Activated CD4-positive, alpha-beta memory T cell treated with anti-CD3 and anti-CD28 coated beads, Interleukin-2, amount 10 ng/mL, durations not matched to agents 7 days and 5 days (primary cell): Measurements from ENCODE around the gene MYL3. TPM values are rescaled to one million over a fixed set of nuclear protein-coding genes. Genes with fewer than 3 reads are reported as not detected.
"Not testable (repeated sequence)": the region's sequence is repeated elsewhere in the genome, so short reads cannot be mapped to it uniquely, and the experiment has no call there.

Experiments used
- CTCF ChIA-PET: fragments of 350-600 bp; sonication (Branson Sonifier 250); formaldehyde crosslinking; loops from one replicate; lab custom pipeline; 2021; ENCODE audit warnings: antibody characterized with exemption, inconsistent platforms; lab: Charles Lee
- POLR2A ChIA-PET: fragments of 350-600 bp; sonication (Branson Sonifier 250); formaldehyde crosslinking; loops from one replicate; lab custom pipeline; 2021; ENCODE audit warnings: antibody characterized with exemption; lab: Charles Lee
- DNase-seq: peaks from one replicate; pipeline ENCODE4 v3.0.0-alpha.2; 2020
- H3K27ac Mint-ChIP-seq: one replicate; pipeline ENCODE4 v1.8.0; 2021; ENCODE audit warnings: mild to moderate bottlenecking, mixed read lengths
- H3K27me3 Mint-ChIP-seq: one replicate; pipeline ENCODE4 v1.8.0; 2021; ENCODE audit warnings: mixed read lengths
- H3K36me3 Mint-ChIP-seq: one replicate; pipeline ENCODE4 v1.8.0; 2021; ENCODE audit warnings: low read depth, mixed read lengths
- H3K4me1 Mint-ChIP-seq: one replicate; pipeline ENCODE4 v1.8.0; 2021; ENCODE audit warnings: mixed read lengths
- H3K4me3 Mint-ChIP-seq: one replicate; pipeline ENCODE4 v1.8.0; 2021; ENCODE audit warnings: mild to moderate bottlenecking, mixed read lengths
- H3K9me3 Mint-ChIP-seq: one replicate; pipeline ENCODE4 v1.8.0; 2021; ENCODE audit warnings: mixed read lengths
- total RNA-seq, 2 experiments: library from RNA; stranded (reverse); gene quantifications; one replicate each; pipeline ENCODE4 v1.2.3, GENCODE V29; 2021

The MYL3 gene
- not detected for total RNA-seq

GRCh38 chr3:46863261-46863782, at the start of gene MYL3:
TSS of gene MYL3 (minus strand) at chr3:46863444. CDS start at chr3:46863390, 54 bp downstream.
- no peak for DNase-seq
- CTCF ChIA-PET: interaction anchor here (0.5 to 1.1 kb wide), 3 partner anchors 46 to 652 kb away, joined by 3 read pairs; no protein-coding TSS in a partner anchor
- H3K36me3 Mint-ChIP-seq: no peaks in the 10 kb centered on the region
- H3K4me1 Mint-ChIP-seq: no peaks in the 10 kb centered on the region
- no peak within 1 kb of the TSS for H3K4me3 Mint-ChIP-seq
- no peak within 1 kb of the TSS for H3K27ac Mint-ChIP-seq
- H3K27me3 Mint-ChIP-seq: no peaks in the 10 kb centered on the region
- POLR2A ChIA-PET: no interaction called here
- no peaks in the 10 kb centered on the region for H3K9me3 Mint-ChIP-seq

GRCh38 chr3:46912986-46913385, 49.7 kb upstream of the MYL3 start:
- Mint-ChIP-seq H3K27me3 (no peaks in the 10 kb centered on the region), H3K9me3 (no peaks in the 10 kb centered on the region), H3K4me1 (peaks cover 30% of the 10 kb centered on the region), H3K4me3 (no peak overlapping the region), H3K27ac (no peak overlapping the region), H3K36me3 (peaks cover 19% of the 10 kb centered on the region)
- no peak for DNase-seq
- ChIA-PET CTCF (interaction anchor here (1.0 to 1.2 kb wide), 3 partner anchors 11 to 411 kb away, joined by 3 to 5 read pairs (median 3); no protein-coding TSS in a partner anchor), POLR2A (interaction anchor here (1.1 to 1.5 kb wide), 2 partner anchors 15 to 94 kb away, joined by 4 to 5 read pairs; no protein-coding TSS in a partner anchor)

GRCh38 chr3:46910914-46911313, 47.7 kb upstream of the MYL3 start:
- H3K9me3 Mint-ChIP-seq, H3K4me3 Mint-ChIP-seq, H3K36me3 Mint-ChIP-seq, CTCF ChIA-PET, DNase-seq, H3K27ac Mint-ChIP-seq, H3K27me3 Mint-ChIP-seq: not testable (repeated sequence)
- POLR2A ChIA-PET: interaction anchor here (0.6 kb wide), 1 partner anchor 111 kb away, joined by 3 read pairs; no protein-coding TSS in a partner anchor
- H3K4me1 Mint-ChIP-seq: peaks cover 27% of the 10 kb centered on the region

GRCh38 chr3:46910166-46910760, 47.0 kb upstream of the MYL3 start:
- no peak for DNase-seq
- Mint-ChIP-seq H3K9me3 (no peaks in the 10 kb centered on the region), H3K27ac (no peak overlapping the region), H3K27me3 (no peaks in the 10 kb centered on the region), H3K4me1 (peaks cover 23% of the 10 kb centered on the region), H3K36me3 (peaks cover 2% of the 10 kb centered on the region), H3K4me3 (no peak overlapping the region)
- CTCF ChIA-PET: interaction anchor here (0.7 to 1.9 kb wide), 18 partner anchors 8 to 414 kb away, joined by 3 to 8 read pairs (median 4); partner anchors contain the start of gene NBEAL2
- POLR2A ChIA-PET: interaction anchor here (0.9 to 1.2 kb wide), 4 partner anchors 10 to 253 kb away, joined by 4 read pairs; partner anchors contain the start of gene SETD2

DNA sequence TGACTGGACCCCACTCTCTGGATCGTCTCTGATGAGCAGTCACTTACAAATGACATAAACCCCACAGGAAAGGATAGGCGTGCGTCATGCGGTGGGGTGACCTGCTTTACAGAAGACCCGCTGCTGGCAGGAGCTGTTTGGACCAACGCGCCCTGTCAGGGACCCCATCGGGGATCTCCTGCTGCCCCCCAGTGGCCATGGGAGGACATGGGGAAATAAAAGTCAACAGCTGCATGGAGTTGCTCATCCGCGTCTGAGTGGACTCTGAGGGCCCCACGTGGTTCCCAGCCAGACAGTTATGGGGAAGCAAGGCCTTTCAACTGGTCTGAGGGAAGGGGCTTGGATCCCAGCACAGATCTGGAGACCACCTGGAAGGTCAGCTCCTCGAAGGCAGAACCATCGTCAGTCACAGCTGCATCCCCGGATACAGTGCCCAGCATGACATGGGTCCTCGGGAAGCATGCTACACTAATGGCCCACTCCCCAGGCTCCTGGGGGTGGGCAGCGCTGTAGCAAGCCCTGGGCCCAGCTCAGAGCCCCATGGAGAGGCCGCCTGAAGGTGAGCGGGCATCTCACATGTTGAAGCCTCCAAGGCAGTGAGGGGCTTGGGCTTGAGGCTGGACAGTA, 46.4 kb upstream of the MYL3 start:
- Mint-ChIP-seq H3K27ac (no peak overlapping the region), H3K4me3 (no peak overlapping the region), H3K9me3 (no peaks in the 10 kb centered on the region), H3K27me3 (no peaks in the 10 kb centered on the region), H3K4me1 (peaks cover 20% of the 10 kb centered on the region), H3K36me3 (no peaks in the 10 kb centered on the region)
- CTCF ChIA-PET: interaction anchor here (0.7 to 1.9 kb wide), 18 partner anchors 9 to 414 kb away, joined by 3 to 8 read pairs (median 4); partner anchors contain the start of gene NBEAL2
- POLR2A ChIA-PET: interaction anchor here (0.8 to 1.2 kb wide), 5 partner anchors 9 to 254 kb away, joined by 3 to 4 read pairs (median 4); partner anchors contain the start of gene SETD2
- peak; percentile 84 for DNase-seq

- H3K27ac Mint-ChIP-seq: no peak overlapping the region
- H3K4me3 Mint-ChIP-seq: no peak overlapping the region
- H3K36me3 Mint-ChIP-seq: no peaks in the 10 kb centered on the region
- DNase-seq: no peak
- no peaks in the 10 kb centered on the region for H3K9me3 Mint-ChIP-seq
- CTCF ChIA-PET: interaction anchor here (0.8 to 1.9 kb wide), 17 partner anchors 8 to 415 kb away, joined by 3 to 8 read pairs (median 4); partner anchors contain the start of gene NBEAL2
- POLR2A ChIA-PET: interaction anchor here (0.8 to 1.2 kb wide), 5 partner anchors 9 to 254 kb away, joined by 3 to 4 read pairs (median 4); partner anchors contain the start of gene SETD2
- H3K4me1 Mint-ChIP-seq: peaks cover 20% of the 10 kb centered on the region
- H3K27me3 Mint-ChIP-seq: no peaks in the 10 kb centered on the region
Measured at GRCh38 chr3:46908986-46909534, 45.8 kb upstream of the MYL3 start.

DNA sequence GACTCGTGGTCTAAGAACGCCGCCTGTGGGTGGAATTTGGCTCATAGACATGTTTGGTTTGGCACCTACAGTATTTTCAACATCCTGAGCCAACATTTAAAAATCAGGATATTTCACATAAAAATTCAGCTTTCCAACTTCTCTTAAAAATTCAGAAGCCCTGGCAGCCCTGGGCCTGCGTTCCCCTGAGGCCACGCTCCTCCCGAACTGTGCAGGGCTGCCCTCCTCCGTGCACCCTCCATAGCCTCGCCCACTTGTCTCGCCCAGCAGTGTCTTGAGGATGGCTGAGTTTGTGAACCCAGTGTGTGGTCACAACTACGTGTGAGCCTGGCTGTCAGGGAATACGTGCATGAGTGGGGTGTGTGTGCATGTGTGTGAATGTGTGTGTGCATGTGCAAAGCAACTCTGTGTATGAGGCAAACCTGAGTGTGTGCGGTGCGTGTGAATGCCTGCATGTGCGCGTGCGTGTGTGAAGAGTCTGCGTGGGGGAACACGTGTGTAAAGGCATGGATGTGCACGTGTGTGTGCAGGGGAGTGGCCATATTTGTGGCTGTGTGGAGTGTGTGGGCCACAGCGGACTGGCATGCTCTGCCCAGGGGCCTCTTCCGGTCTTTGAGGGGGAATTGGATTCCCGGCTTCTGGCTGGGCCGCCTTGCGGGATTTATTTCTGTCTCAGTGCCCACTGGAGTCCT, 45.2 kb upstream of the MYL3 start:
- H3K4me3 Mint-ChIP-seq: no peak overlapping the region

GRCh38 chr3:46907960-46908293, 44.7 kb upstream of the MYL3 start:
- no peaks in the 10 kb centered on the region for H3K36me3 Mint-ChIP-seq
- no peak overlapping the region for H3K27ac Mint-ChIP-seq
- CTCF ChIA-PET: no interaction called here
- H3K4me1 Mint-ChIP-seq: peaks cover 16% of the 10 kb centered on the region
- DNase-seq: no peak
- H3K27me3 Mint-ChIP-seq: no peaks in the 10 kb centered on the region
- H3K4me3 Mint-ChIP-seq: no peak overlapping the region
- POLR2A ChIA-PET: no interaction called here
- H3K9me3 Mint-ChIP-seq: no peaks in the 10 kb centered on the region

More for the DNA sequence above, 45.2 kb upstream of the MYL3 start:
- DNase-seq: no peak
- H3K27ac Mint-ChIP-seq: no peak overlapping the region
- no peaks in the 10 kb centered on the region for H3K27me3 Mint-ChIP-seq
- ChIA-PET POLR2A (no interaction called here), CTCF (interaction anchor here (1.4 to 1.9 kb wide), 5 partner anchors 12 to 63 kb away, joined by 3 to 7 read pairs (median 5); no protein-coding TSS in a partner anchor)
- H3K9me3 Mint-ChIP-seq: no peaks in the 10 kb centered on the region
- peaks cover 16% of the 10 kb centered on the region for H3K4me1 Mint-ChIP-seq
- no peaks in the 10 kb centered on the region for H3K36me3 Mint-ChIP-seq

- DNase-seq: no peak
- Mint-ChIP-seq H3K27ac (no peak overlapping the region), H3K4me3 (no peak overlapping the region), H3K36me3 (no peaks in the 10 kb centered on the region), H3K27me3 (no peaks in the 10 kb centered on the region), H3K9me3 (no peaks in the 10 kb centered on the region), H3K4me1 (peaks cover 13% of the 10 kb centered on the region)
- ChIA-PET CTCF (no interaction called here), POLR2A (no interaction called here)
Measured at GRCh38 chr3:46907271-46907670, 44.0 kb upstream of the MYL3 start.

- H3K27ac Mint-ChIP-seq: no peak overlapping the region
- H3K27me3 Mint-ChIP-seq: no peaks in the 10 kb centered on the region
- ChIA-PET POLR2A (no interaction called here), CTCF (no interaction called here)
- H3K4me1 Mint-ChIP-seq: peaks cover 13% of the 10 kb centered on the region
- H3K36me3 Mint-ChIP-seq: no peaks in the 10 kb centered on the region
- no peak overlapping the region for H3K4me3 Mint-ChIP-seq
- no peaks in the 10 kb centered on the region for H3K9me3 Mint-ChIP-seq
- DNase-seq: no peak
Measured at GRCh38 chr3:46906471-46907058, 43.3 kb upstream of the MYL3 start.

DNA sequence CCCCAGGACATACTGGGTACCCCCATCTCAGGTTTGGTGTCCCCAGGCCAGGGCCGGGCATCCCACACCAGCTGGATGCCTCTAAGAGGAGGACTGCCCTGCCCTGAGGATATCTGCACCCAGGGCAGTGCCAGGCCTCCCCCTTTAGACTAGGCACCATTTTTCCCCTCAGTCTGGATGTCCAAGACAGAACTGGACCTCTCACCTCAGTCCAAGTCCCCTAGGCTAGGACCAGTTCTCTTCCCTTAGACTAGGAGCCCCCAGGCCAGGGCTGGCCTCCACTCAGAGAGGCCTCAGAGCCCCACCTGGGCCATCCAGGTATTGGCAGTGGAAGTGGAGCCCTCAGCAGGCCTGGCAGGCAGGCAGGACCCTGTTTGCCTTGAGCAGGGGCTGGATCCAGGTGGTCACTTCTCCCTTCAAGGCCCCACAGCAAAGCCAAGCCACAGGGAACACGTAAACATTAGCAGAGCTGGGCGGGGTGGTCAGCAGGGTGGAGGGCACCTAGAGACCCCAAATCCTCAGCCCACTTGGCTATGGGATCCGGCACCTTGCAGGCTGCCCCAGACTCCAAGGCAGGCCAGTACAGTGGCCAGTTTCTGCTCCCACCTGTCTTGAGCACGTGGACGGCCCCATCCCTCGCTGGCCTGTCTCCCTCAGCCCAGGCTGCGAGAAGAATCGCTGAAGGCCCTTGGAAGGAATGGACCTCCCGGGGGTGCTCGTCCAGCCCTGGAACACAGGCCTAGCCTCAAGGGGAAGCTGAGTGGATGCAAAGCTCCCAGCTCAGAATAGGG, 42.6 kb upstream of the MYL3 start:
- no peak overlapping the region for H3K27ac Mint-ChIP-seq
- POLR2A ChIA-PET: no interaction called here
- no peaks in the 10 kb centered on the region for H3K27me3 Mint-ChIP-seq
- no peak overlapping the region for H3K4me3 Mint-ChIP-seq
- CTCF ChIA-PET: no interaction called here
- no peaks in the 10 kb centered on the region for H3K36me3 Mint-ChIP-seq
- H3K9me3 Mint-ChIP-seq: no peaks in the 10 kb centered on the region
- H3K4me1 Mint-ChIP-seq: peaks cover 13% of the 10 kb centered on the region
- no peak for DNase-seq

- Mint-ChIP-seq H3K4me3 (no peak overlapping the region), H3K9me3 (no peaks in the 10 kb centered on the region), H3K36me3 (no peaks in the 10 kb centered on the region), H3K4me1 (peaks cover 13% of the 10 kb centered on the region), H3K27ac (no peak overlapping the region), H3K27me3 (no peaks in the 10 kb centered on the region)
- no peak for DNase-seq
- POLR2A ChIA-PET: no interaction called here
- CTCF ChIA-PET: no interaction called here
Measured at GRCh38 chr3:46905213-46905560, 41.9 kb upstream of the MYL3 start.
